IPS-18c (cell line): ENCODE data around the gene ENOPH1.
"Not testable (repeated sequence)": the region's sequence is repeated elsewhere in the genome, so short reads cannot be mapped to it uniquely, and the experiment has no call there.

Experiments
- H3K4me3 ChIP-seq: 2 replicates; pipeline ENCODE4 v1.7.0; 2013; ENCODE audit warnings: low read depth, mild to moderate bottlenecking, low read length, moderate library complexity; ENCODE audit not compliant: insufficient read depth
- H3K9me3 ChIP-seq: one replicate; pipeline ENCODE4 v1.6.1; 2013; ENCODE audit warnings: mild to moderate bottlenecking, low read length, moderate library complexity; ENCODE audit not compliant: control insufficient read depth, insufficient read depth

ENOPH1 gene

DNA sequence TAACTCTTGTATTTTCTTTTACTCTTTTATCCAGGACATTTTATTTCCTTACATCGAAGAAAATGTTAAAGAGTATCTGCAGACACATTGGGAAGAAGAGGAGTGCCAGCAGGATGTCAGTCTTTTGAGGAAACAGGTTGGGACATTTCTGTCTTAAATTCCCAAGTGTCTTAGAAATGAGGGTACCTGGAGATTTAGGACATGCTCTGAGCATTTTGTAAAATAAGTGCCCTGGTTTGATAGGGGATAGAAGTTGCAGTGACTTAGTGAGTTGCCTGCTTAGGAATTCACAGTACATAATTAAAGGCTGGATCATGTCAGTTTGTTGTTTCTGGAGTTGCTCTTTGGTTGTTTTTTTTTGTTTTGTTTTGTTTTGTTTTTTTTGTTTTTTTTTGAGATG, 17.5 kb downstream of the ENOPH1 start:
- Histone ChIP-seq H3K4me3 (no peak overlapping the region), H3K9me3 (no peaks in the 10 kb centered on the region)

DNA sequence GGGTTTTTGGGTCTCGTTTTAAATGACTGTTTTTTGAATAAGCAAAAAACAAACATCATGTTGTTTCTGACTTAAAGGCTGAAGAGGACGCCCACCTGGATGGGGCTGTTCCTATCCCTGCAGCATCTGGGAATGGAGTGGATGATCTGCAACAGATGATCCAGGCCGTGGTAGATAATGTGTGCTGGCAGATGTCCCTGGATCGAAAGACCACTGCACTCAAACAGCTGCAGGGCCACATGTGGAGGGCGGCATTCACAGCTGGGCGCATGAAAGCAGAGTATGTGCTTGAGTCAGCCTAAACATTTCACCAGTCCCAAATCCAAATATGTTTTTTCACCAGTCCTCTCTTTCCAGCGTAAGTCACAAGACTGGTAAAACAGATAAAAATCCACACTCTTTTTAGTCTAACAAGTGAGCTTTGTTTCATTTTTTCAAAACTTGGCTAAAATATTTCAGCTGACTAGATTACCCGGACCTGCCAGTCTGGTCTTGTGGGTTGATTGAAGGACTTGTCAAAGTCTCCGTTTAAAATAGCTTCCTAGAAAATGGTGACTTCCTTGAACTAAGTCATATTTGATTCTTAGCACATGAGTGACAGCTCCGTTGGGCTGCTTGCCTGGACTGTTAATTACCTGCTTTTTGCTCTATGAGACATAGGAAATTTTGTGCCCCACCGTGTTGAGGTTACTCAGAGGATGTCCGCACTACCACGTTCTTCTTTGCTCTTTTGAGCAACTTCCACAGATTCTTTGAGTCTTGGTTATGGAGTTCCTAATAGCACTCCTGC, 20.8 kb downstream of the ENOPH1 start:
- Histone ChIP-seq H3K4me3 (no peak overlapping the region), H3K9me3 (no peaks in the 10 kb centered on the region)

DNA sequence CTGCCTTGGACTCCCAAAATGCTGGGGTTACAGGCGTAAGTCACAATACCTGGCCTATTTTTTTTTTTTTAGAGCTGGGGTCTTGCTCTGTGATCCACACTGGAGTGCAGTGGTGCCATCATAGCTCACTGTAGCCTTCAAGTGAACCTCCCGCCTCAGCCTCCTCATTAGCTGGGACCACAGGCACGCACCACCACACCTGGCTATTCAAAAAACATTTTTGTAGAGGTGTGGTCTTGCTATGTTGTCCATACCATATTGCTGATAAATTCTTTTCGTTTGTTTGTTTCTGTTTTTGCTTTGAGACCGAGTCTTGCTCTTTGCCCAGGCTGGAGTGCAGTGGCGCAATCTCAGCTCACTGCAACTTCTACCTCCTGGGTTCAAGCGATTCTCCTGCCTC, 21.6 kb downstream of the ENOPH1 start:
- Histone ChIP-seq H3K9me3 (no peaks in the 10 kb centered on the region), H3K4me3 (no peak overlapping the region)

DNA sequence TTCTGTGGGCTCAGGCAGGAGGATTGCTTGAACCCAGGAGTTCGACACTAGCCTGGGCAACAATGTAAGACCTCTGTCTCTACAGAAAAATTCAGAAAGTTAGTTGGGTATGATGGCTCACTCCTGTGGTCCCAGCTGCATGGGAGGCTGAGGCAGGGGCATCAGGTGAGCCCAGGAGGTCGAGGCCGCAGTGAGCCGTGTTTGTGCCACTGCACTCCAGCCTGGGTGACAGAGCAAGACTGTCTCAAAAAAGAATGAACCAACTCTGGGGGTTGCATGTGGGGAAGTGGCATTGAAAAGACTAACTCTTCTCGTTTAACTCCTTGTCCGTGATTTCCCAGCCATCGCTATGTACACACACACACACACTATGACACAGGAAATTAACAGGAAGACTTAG, 26.9 kb downstream of the ENOPH1 start:
- Histone ChIP-seq H3K9me3 (no peaks in the 10 kb centered on the region), H3K4me3 (no peak overlapping the region)

DNA sequence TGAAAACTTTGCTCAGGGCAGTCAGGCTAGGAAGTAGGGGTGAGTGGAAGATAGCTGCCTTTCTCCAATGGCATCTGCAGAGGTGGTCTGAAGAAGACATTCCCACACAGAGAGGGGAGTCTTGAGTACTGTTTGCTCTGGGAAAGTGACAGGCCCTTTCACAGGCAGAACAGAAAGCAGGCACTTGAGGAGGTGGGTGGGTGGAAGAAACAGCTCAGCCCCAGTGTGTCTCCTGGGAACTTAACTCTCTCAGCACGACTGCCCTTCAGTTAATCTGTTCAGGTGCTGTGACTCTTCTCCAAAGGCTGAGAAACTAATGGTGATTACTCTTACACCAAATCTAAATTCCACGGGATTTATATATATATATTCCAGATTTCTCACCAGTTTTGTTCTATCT, 28.3 kb downstream of the ENOPH1 start:
- Histone ChIP-seq H3K9me3 (no peaks in the 10 kb centered on the region), H3K4me3 (no peak overlapping the region)

DNA sequence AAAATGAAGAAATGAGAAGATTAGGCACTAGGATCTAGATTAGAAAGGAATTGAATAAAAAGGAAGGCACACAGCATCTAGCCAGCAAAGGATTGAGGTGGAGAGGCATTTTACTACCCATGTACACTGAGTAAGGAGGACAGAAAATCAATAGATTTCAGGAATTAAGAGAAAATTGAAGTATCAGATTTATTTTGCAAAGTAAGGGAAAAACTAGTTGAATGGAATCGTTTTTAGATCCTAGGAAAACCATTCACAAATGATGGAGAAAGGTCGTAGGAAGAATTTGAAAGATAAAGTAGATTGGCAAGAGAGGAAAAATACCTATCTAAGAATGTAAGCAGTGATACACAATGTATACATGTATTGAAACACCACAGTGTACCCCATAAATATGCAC, 31.3 kb downstream of the ENOPH1 start:
- H3K9me3 ChIP-seq, result no peaks in the 10 kb centered on the region
- H3K4me3 ChIP-seq, result no peak overlapping the region

DNA sequence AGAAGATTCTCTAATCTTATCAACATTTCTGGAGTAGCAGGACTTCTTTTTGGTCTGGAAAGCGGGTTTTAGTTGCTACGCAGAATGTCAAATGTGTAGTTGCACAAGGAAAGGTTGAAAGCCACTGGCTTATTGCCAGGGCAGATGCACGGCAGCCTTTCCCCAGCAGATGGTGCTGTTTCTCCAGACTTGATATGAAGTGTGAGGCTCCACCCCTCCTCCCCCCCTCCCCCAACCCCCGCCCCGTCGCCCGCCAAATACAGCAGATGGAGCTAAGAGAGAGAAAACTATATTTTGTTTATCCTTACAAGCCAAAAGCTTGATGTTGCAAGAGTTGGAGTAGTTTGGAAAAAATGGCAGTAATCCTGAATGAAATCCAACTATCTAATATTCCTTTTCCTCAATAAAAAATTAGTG, 32.0 kb downstream of the ENOPH1 start:
- Histone ChIP-seq H3K4me3 (no peak overlapping the region), H3K9me3 (no peaks in the 10 kb centered on the region)

DNA sequence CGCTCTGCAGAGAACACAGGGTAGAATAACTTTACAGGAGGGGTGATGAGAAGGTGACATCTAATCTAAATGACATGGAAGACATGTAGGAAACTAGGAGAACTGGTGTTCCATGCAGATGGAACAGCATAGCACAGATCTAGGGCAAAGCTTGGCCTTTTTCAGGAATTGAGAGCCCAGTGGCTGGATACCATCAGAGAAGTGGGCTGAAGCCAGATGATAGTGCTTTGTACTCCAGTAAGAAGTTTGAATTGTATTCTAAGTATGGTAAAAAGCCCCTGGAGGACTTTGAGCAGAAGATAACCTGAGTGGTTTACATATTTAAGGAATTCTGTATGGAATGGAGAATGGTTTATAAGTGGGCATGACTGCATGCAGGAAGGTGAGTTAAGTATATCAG, 32.8 kb downstream of the ENOPH1 start:
- Histone ChIP-seq H3K4me3 (no peak overlapping the region), H3K9me3 (no peaks in the 10 kb centered on the region)

DNA sequence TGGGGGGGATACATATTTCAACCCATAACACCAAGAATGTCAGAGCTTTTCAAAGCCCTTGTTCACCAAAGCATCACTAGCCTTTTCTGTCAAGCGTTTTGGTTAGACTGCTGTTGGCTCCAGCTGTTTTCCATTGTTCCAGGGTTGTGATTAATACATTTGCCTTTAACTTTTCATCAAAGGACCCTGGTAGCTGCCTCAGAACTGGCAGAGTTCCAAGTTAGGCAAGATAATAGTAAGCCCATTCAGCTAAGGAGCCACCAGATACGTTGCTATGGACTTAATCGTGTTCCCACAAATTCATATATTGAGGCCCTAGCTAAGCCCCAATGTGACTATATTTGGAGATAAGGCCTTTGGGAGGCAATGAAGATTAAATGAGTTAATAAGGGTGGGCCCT, 37.1 kb downstream of the ENOPH1 start:
- H3K4me3 ChIP-seq, result no peak overlapping the region
- no peaks in the 10 kb centered on the region for H3K9me3 ChIP-seq

DNA sequence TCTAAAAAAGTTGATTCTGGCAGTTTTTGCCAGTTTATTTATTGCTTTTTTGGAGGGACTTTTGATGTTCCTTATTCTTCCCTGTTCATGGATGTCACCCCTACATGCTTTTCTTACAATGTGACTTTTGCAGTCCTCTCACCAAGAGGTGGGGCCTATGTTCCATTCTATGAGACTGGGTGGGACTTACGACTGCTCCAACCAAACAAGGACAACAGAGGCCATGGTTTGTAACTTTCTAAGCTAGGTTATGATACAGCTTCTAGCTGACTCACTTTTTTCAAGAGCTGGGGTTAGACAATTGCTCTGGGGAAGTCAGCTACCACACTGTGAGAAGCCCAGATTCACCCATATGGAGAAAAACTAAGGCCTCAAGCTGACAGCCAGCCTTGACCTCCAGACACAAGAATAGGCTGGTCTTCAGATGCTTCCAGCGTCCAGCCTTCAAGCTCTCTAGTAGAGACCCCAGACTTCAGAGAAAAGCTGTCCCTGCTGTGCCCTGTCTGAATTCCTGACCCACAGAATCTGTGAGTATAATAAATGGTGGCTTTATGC, 39.5 kb downstream of the ENOPH1 start:
- Histone ChIP-seq H3K4me3 (no peak overlapping the region), H3K9me3 (no peaks in the 10 kb centered on the region)

DNA sequence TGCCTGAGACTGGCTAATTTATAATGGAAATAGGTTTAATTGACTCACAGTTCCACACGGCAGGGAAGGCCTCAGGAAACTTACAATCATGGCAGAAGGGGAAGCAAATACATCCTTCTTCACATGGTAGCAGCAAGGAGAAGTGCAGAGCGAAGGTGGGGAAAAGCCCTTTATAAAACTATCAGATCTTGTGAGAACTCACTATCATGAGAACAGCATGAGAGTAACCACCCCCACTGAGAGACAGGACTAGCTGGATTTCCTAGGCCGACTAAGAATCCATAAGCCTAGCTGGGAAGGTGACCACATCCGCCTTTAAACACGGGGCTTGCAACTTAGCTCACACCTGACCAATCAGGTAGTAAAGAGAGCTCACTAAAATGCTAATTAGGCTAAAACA, 42.7 kb downstream of the ENOPH1 start:
- H3K9me3 ChIP-seq, H3K4me3 ChIP-seq: not testable (repeated sequence)

DNA sequence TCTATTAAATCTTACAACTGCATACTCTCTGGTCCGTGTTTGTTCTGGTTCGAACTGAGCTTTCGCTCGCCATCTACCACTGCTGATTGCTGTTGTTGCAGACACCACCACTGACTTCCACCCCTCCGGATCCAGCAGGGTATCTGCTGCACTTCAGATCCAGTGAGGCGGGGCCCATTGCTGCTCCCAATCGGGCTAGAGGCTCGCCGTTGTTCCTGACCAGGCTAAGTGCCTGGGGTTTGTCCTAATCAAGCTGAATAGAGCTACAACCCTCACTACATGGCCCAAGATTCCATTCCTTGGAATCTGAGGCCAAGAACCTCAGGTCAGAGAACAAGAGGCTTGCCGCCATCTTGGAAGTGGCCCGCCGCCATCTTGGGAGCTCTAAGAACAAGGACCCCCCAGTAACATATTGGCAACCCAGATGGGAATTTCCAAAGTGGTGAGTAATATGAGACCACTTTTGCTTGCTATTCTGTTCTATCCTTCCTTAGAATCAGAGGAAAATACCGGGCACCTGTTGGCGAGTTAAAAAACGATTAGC, 43.3 kb downstream of the ENOPH1 start:
- H3K9me3 ChIP-seq, result no peaks in the 10 kb centered on the region

DNA sequence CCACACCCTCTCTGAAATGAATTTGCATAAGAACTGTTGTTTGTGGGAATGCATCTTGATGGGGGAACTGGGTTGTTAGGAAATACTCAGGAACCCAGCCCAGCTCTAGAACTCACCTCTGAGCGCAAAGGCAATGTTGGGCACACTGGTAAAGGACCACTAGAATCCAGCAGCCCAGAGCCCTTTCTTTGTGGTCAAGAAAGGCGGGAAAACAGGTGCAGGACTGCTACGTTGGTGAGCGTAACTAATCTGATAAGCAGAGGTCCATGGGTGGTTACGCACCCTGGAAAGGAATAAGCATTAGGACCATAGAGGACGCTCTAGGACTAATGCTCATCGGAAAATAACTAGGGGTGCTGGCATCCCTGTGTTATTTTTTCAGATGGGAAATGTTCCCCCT, 45.5 kb downstream of the ENOPH1 start:
- H3K9me3 ChIP-seq, H3K4me3 ChIP-seq: not testable (repeated sequence)

More for the DNA sequence above, 43.3 kb downstream of the ENOPH1 start:
- no peak overlapping the region for H3K4me3 ChIP-seq

DNA sequence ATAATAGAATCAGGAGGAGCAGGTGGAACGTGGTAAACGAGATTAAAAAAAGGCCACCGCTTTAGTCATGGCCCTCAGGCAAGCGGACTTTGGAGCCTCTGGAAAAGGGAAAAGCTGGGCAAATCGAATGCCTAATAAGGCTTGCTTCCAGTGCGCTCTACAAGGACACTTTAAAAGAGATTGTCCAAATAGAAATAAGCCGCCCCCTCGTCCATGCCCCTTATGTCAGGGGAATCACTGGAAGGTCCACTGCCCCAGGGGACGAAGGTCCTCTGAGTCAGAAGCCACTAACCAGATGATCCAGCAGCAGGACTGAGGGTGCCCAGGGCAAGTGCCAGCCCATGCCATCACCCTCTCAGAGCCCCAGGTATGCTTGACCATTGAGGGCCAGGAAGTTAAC, 47.1 kb downstream of the ENOPH1 start:
- H3K4me3 ChIP-seq, H3K9me3 ChIP-seq: not testable (repeated sequence)

DNA sequence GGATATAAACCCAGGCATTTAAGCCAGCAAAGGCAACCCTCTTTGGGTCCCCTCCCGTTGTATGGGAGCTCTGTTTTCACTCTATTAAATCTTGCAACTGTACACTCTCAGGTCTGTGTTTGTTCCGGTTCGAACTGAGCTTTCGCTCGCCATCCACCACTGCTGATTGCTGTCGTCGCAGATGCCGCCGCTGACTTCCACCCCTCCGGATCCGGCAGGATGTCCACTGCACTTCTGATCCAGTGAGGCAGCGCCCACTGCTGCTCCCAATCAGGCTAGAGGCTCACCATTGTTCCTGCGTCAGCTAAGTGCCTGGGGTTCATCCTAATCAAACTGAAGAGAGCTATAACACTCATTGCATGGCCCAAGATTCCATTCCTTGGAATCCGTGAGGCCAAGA, 49.2 kb downstream of the ENOPH1 start:
- no peak overlapping the region for H3K4me3 ChIP-seq

DNA sequence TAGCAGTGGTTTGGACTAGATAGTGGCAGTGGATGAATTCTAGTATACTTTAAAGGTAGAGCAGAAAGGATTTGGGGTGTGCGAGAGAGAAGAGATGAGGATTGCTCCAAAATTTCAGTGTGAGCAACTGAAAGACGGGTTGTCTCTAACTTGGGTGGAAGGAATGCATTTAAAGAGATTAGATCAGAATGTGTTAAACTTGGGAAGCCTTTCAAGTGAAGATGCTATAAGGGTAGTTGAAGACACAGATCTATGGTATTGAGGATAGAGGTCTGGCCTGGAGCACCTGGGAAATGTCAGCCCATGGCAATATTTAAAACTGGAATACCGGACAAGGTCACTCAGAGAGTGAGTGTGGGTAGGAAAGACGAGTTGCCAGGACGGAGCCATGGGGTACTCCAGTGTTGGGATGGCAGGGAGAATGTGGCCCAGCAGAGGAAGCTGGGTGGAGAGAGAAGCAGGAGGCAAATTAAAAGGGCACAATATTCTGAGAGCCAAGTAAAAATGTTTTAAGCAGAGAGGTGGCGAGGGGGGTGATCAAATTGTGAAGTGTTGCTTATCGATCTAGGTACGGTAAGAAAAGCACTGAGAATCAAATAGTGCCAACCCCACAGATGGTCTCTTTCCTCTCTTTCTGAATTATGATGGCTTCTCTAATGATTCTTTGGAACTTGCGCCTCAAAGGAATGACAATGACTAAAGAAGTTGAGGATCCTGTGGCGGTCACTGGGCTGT, 50.5 kb downstream of the ENOPH1 start:
- no peak overlapping the region for H3K4me3 ChIP-seq

More for the DNA sequence above, 49.2 kb downstream of the ENOPH1 start:
- peaks cover 2% of the 10 kb centered on the region for H3K9me3 ChIP-seq

DNA sequence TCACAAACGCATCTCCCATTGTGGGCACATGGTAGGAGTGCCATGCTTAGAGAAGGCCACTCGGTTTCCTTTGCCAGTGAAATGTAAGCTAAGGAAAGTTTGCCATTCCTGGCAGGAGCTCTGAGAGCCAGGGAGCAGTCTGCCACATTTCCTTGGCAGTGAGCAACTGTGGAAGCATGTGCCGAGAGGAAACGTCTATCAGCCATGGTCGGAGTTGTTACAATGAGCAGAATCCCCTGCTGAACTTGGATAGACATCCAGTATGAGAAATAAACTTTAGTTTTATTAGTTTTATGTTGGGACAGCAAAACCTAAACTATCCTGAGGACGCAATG, 51.1 kb downstream of the ENOPH1 start:
- Histone ChIP-seq H3K4me3 (no peak overlapping the region), H3K9me3 (peaks cover 2% of the 10 kb centered on the region)

More for the DNA sequence above, 50.5 kb downstream of the ENOPH1 start:
- H3K9me3 ChIP-seq, result peaks cover 2% of the 10 kb centered on the region

DNA sequence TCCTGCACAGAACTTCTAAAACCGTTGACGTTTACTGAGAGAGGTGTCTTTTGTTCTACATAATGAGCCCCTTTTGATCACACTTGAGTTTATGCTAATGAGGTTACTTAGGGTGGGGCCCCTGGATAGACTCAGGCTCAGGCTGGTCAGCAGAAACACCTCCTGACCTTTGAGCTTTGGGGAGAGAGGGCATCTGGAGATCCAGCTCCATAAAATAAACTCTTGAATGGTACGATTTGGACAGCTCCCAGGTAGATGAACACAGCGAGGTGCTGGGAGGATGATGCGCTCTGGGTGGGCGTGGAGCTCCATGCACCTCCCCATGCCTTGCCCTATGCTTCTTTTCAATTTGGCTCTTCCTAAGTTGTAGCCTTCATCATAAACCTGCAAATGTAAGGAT, 52.0 kb downstream of the ENOPH1 start:
- no peak overlapping the region for H3K4me3 ChIP-seq

More for the DNA sequence above, 52.0 kb downstream of the ENOPH1 start:
- H3K9me3 ChIP-seq, result peaks cover 2% of the 10 kb centered on the region
